CD4-positive, alpha-beta T cell (primary cell): ENCODE data around the gene IL19. TPM values are rescaled to one million over a fixed set of nuclear protein-coding genes. Genes with fewer than 3 reads are reported as not detected.

Experiments
- ATAC-seq: fragments of 200-7000 bp; cut with Tn5 transposase; one replicate; pipeline ENCODE4 v1.10.0; 2022; ENCODE audit warnings: mild to moderate bottlenecking; ENCODE audit not compliant: poor library complexity
- CTCF ChIA-PET: fragments of 350-600 bp; sonication (Branson Sonifier 250); formaldehyde crosslinking; loops from one replicate; lab custom pipeline; 2021; ENCODE audit warnings: antibody characterized with exemption, inconsistent platforms; lab: Charles Lee
- POLR2A ChIA-PET: fragments of 350-600 bp; sonication (Branson Sonifier 250); formaldehyde crosslinking; loops from one replicate; lab custom pipeline; 2021; ENCODE audit warnings: antibody characterized with exemption, inconsistent platforms; lab: Charles Lee
- DNase-seq, 14 experiments: peaks; one replicate each; pipeline ENCODE4 v3.0.0-alpha.2; 2013 to 2020; ENCODE audit warnings: mixed read lengths in 2 of 14
- H3K27ac ChIP-seq, 2 donors: one replicate each; pipeline versions ENCODE4 v1.5.1 to v1.7.0; 2013; ENCODE audit warnings: low read length in 2 of 2, low read depth in 1 of 2, mild to moderate bottlenecking in 1 of 2
- H3K27me3 ChIP-seq, 2 experiments: 1 replicate in 1 of 2; 2 replicates in 1 of 2; pipeline versions ENCODE4 v1.6.1 to v1.7.0; 2013; ENCODE audit warnings: low read length in 2 of 2, control low read depth in 1 of 2, mild to moderate bottlenecking in 1 of 2, moderate library complexity in 1 of 2; ENCODE audit not compliant: insufficient read depth in 2 of 2, control insufficient read depth in 1 of 2
- H3K36me3 ChIP-seq: one replicate; pipeline ENCODE4 v1.6.1; 2013; ENCODE audit warnings: low read length, control low read depth; ENCODE audit not compliant: insufficient read depth
- H3K4me1 ChIP-seq: one replicate; pipeline ENCODE4 v1.6.1; 2013; ENCODE audit warnings: low read length, control low read depth; ENCODE audit not compliant: insufficient read depth
- H3K4me3 ChIP-seq: one replicate; pipeline ENCODE4 v1.5.1; 2013; ENCODE audit warnings: mild to moderate bottlenecking, low read length, moderate library complexity
- H3K9me3 ChIP-seq, 2 experiments: 1 replicate in 1 of 2; 2 replicates in 1 of 2; pipeline versions ENCODE4 v1.6.1 to v1.7.0; 2013; ENCODE audit warnings: low read length in 2 of 2, mild to moderate bottlenecking in 2 of 2, control low read depth in 1 of 2, moderate library complexity in 1 of 2; ENCODE audit not compliant: control insufficient read depth in 1 of 2, insufficient read depth in 1 of 2
- H3K27ac Mint-ChIP-seq: one replicate; pipeline ENCODE4 v1.8.0; 2020; ENCODE audit warnings: mixed read lengths
- H3K27me3 Mint-ChIP-seq: one replicate; pipeline ENCODE4 v1.8.0; 2021; ENCODE audit warnings: mixed read lengths
- H3K36me3 Mint-ChIP-seq: one replicate; pipeline ENCODE4 v1.8.0; 2021; ENCODE audit warnings: low read depth, mixed read lengths
- H3K4me1 Mint-ChIP-seq: one replicate; pipeline ENCODE4 v1.8.0; 2021; ENCODE audit warnings: low read depth, mixed read lengths
- H3K4me3 Mint-ChIP-seq: one replicate; pipeline ENCODE4 v1.8.0; 2020; ENCODE audit warnings: mild to moderate bottlenecking, mixed read lengths
- H3K9me3 Mint-ChIP-seq: one replicate; pipeline ENCODE4 v1.8.0; 2020; ENCODE audit warnings: mixed read lengths
- CTCF ChIP-seq: fragments of 200-600 bp; IDR thresholded peaks from one replicate; pipeline ENCODE4 v1.8.0; 2022; ENCODE audit warnings: antibody characterized with exemption, mild to moderate bottlenecking
- intact Hi-C, 2 experiments: fragments of 100-400 bp; cut with DNase I in 1 of 2; cut with micrococcal nuclease in 1 of 2; formaldehyde crosslinking; loops; one replicate each; pipeline versions ENCODE4 v1.15.1 to v1.9.0; 2023 to 2025; cut with DNase I, micrococcal nuclease
- total RNA-seq, 174 experiments: library from RNA in 2 of 174; stranded (reverse) in 2 of 174; gene quantifications; one replicate each; pipeline ENCODE4 v1.2.3 and lab custom pipeline; 2021 to 2026

IL19 gene
- total RNA-seq, 2 experiments from 2014 or later = not detected

GRCh38 chr1:206875752-206876377, 105.3 kb downstream of the IL19 start:
- Histone ChIP-seq H3K4me1 (no peaks in the 10 kb centered on the region), H3K4me3 (no peak overlapping the region), H3K27ac (no peak overlapping the region), H3K36me3 (no peaks in the 10 kb centered on the region), H3K27me3 (no peaks in the 10 kb centered on the region), H3K9me3 (peaks cover 7 to 9% of the 10 kb centered on the region in 2 experiments)
- DNase-seq = no peak
- Mint-ChIP-seq H3K27ac (no peak overlapping the region), H3K4me3 (no peak overlapping the region), H3K27me3 (no peaks in the 10 kb centered on the region), H3K4me1 (no peaks in the 10 kb centered on the region), H3K9me3 (peaks cover 17% of the 10 kb centered on the region), H3K36me3 (peaks cover 35% of the 10 kb centered on the region)
- ATAC-seq = no peak
- intact Hi-C loops = no loop called here
- TF ChIP-seq CTCF = no peak
- CTCF ChIA-PET = no interaction called here
- POLR2A ChIA-PET = no interaction called here

DNA sequence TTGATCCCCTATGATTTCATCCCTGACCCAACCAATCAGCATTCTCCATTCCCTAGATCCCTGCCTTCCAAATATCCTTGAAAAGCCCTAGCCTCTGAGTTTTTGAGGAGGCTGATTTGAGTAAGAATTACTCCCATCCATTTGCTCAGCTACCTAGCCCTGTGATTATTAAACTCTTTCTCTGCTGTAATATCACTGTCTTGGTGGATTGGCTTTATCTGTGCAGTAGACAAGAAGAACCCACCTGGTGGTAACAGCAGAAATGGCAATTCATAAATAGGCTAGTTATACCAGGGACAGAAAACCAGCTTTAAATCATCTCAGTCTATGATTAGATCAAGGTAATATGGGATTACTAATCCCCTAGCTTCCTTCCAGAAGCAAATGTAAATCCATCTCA, 107.9 kb downstream of the IL19 start:
- no peak for TF ChIP-seq CTCF
- ChIA-PET CTCF (interaction anchor here (1.0 kb wide), 1 partner anchor 144 kb away, joined by 3 read pairs; no protein-coding TSS in a partner anchor), POLR2A (interaction anchor here (1.6 kb wide), 1 partner anchor 28 kb away, joined by 7 read pairs; no protein-coding TSS in a partner anchor)
- Mint-ChIP-seq H3K36me3 (peaks cover 33% of the 10 kb centered on the region), H3K4me1 (no peaks in the 10 kb centered on the region), H3K27ac (no peak overlapping the region), H3K27me3 (no peaks in the 10 kb centered on the region), H3K4me3 (no peak overlapping the region), H3K9me3 (peaks cover 14% of the 10 kb centered on the region)
- intact Hi-C loops = no loop called here
- DNase-seq (no peak), ATAC-seq (no peak)
- Histone ChIP-seq H3K4me1 (no peaks in the 10 kb centered on the region), H3K4me3 (no peak overlapping the region), H3K36me3 (no peaks in the 10 kb centered on the region), H3K27ac (no peak overlapping the region), H3K9me3 (peaks cover 4 to 9% of the 10 kb centered on the region in 2 experiments), H3K27me3 (no peaks in the 10 kb centered on the region)

- Histone ChIP-seq H3K4me3 (no peak overlapping the region), H3K27me3 (no peaks in the 10 kb centered on the region), H3K27ac (no peak overlapping the region), H3K36me3 (no peaks in the 10 kb centered on the region), H3K9me3 (peaks cover 4 to 9% of the 10 kb centered on the region in 2 experiments), H3K4me1 (no peaks in the 10 kb centered on the region)
- Mint-ChIP-seq H3K4me1 (no peaks in the 10 kb centered on the region), H3K9me3 (peaks cover 12% of the 10 kb centered on the region), H3K4me3 (no peak overlapping the region), H3K27me3 (no peaks in the 10 kb centered on the region), H3K27ac (no peak overlapping the region), H3K36me3 (peaks cover 26% of the 10 kb centered on the region)
- no peak for ATAC-seq
- ChIA-PET CTCF (interaction anchor here (1.1 kb wide), 1 partner anchor 59 kb away, joined by 3 read pairs; no protein-coding TSS in a partner anchor), POLR2A (no interaction called here)
- TF ChIP-seq CTCF = no peak
- DNase-seq = no peak
- intact Hi-C loops = no loop called here
Measured at GRCh38 chr1:206880314-206880713, 109.7 kb downstream of the IL19 start.
